Activated CD4-positive, alpha-beta T cell treated with anti-CD3 and anti-CD28 coated beads, Interleukin-2, amount 50 U/mL, for 1 hour (primary cell): Measurements from ENCODE around the gene MAP2K3.
"Not testable (repeated sequence)": the region's sequence is repeated elsewhere in the genome, so short reads cannot be mapped to it uniquely, and the experiment has no call there.

Experiments used
- DNase-seq: peaks from one replicate; pipeline ENCODE4 v3.0.0-alpha.2; 2020

The MAP2K3 gene

GRCh38 chr17:21337981-21338625 is 53.6 kb downstream of the MAP2K3 start:
- not testable (repeated sequence) for DNase-seq

GRCh38 chr17:21339011-21339410 is 54.5 kb downstream of the MAP2K3 start:
- DNase-seq = no peak

GRCh38 chr17:21339571-21339970 is 55.1 kb downstream of the MAP2K3 start:
- DNase-seq = not testable (repeated sequence)

- not testable (repeated sequence) for DNase-seq
Observed at GRCh38 chr17:21340407-21340806, 55.9 kb downstream of the MAP2K3 start.

GRCh38 chr17:21341279-21341678 is 56.8 kb downstream of the MAP2K3 start:
- not testable (repeated sequence) for DNase-seq

- not testable (repeated sequence) for DNase-seq
Observed at GRCh38 chr17:21341925-21342540, 57.5 kb downstream of the MAP2K3 start.

GRCh38 chr17:21343061-21343949 is 58.8 kb downstream of the MAP2K3 start:
- DNase-seq = not testable (repeated sequence)

- not testable (repeated sequence) for DNase-seq
Observed at GRCh38 chr17:21344801-21345200, 60.3 kb downstream of the MAP2K3 start.

GRCh38 chr17:21345236-21345635 is 60.7 kb downstream of the MAP2K3 start:
- no peak for DNase-seq

- not testable (repeated sequence) for DNase-seq
Observed at GRCh38 chr17:21346107-21346506, 61.6 kb downstream of the MAP2K3 start.

GRCh38 chr17:21346651-21347250 is 62.2 kb downstream of the MAP2K3 start:
- DNase-seq = not testable (repeated sequence)

GRCh38 chr17:21347660-21348059 is 63.1 kb downstream of the MAP2K3 start:
- not testable (repeated sequence) for DNase-seq

- DNase-seq = not testable (repeated sequence)
Observed at GRCh38 chr17:21348081-21348925, 63.8 kb downstream of the MAP2K3 start.

- not testable (repeated sequence) for DNase-seq
Observed at GRCh38 chr17:21348926-21349261, 64.4 kb downstream of the MAP2K3 start.

- DNase-seq = not testable (repeated sequence)
Observed at GRCh38 chr17:21349358-21350050, 65.0 kb downstream of the MAP2K3 start.

- DNase-seq = not testable (repeated sequence)
Observed at GRCh38 chr17:21350495-21350894, 66.0 kb downstream of the MAP2K3 start.

GRCh38 chr17:21351366-21352065 is 67.0 kb downstream of the MAP2K3 start:
- DNase-seq = no peak

- DNase-seq = no peak
Observed at GRCh38 chr17:21352221-21352980, 67.9 kb downstream of the MAP2K3 start.

GRCh38 chr17:21352981-21353265 is 68.4 kb downstream of the MAP2K3 start:
- DNase-seq = no peak

- no peak for DNase-seq
Observed at GRCh38 chr17:21353326-21354010, 69.0 kb downstream of the MAP2K3 start.
